Measurements from ENCODE around the gene CST5. TPM values are rescaled to one million over a fixed set of nuclear protein-coding genes. Genes with fewer than 3 reads are reported as not detected.

The CST5 gene
- total RNA-seq, 4 donors from 2014 or later, result 1.4 to 4.5 (median 3.7) TPM; not detected in 1

DNA sequence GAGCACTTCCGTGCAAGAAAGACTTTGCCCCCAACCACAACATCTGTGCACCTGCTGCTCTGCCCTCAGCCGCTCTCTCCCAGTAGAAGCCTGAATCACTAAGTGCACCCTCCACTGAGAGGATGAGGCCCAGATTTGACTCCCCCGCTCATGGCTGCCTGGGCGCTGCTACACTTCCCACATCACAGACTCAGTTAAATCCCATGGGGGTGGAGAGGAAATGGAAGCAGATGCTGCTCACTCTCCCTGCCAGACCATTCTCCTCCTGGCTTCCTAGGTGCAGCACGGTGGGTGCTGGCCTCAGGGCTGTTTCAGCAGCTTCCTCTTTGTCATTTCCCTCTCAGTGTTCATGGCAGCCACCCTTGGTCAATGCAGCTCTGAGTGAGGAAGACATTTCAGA lies 4.8 kb downstream of the CST5 start:
- intact Hi-C loops (cut with DNase I), result no loop called here
- H3K27me3 ChIP-seq, result no peaks in the 10 kb centered on the region

DNA sequence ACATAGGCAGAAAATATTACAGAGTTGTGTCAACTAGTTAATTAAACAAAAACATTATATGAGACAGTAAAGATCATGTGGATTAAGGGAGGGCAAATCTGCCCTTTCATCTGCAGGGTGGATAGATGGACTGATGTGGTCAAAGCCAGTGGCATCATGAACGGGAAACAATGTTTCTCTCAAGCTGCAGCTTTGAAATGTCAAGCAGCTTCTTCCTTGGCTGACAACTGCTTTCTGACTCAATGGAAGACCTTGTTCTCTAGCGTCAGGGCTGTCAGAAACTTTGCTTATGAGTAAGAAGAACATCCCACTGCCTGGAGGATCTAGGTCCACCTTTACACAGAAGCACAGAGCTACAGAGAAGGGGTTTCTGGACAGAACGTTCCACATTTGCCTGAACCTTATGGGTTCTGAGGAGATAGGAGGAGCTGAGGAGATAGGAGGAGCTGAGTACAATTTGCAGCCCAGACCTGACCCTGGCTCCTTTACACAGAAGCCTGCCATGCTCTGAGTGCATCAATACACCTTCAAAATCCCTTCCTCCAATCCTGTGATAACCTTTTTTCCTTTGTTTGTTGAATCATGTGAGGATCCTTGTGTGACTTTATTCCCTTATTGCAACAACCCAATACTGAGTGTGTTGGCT lies 6.1 kb downstream of the CST5 start:
- H3K27ac ChIP-seq (replicated peaks in 1 of 4), result peak overlapping the region; percentile 69 to 84 (median 84)
- peak; percentile 86 for DNase-seq (ENCODE audit: extremely low spot score)
- 24% methylated on average over 2 of the region's 3 CpGs for WGBS
- H3K36me3 ChIP-seq, result no peaks in the 10 kb centered on the region
- no peaks in the 10 kb centered on the region for H3K27me3 ChIP-seq
- H3K9me3 ChIP-seq, result no peaks in the 10 kb centered on the region
- H3K4me1 ChIP-seq, result peaks cover 0 to 83% (median 72%) of the 10 kb centered on the region in 4 donors
- TF ChIP-seq EP300 (IDR thresholded peaks at IDR 0.05) (peak; percentile 32), POLR2AphosphoS5 (IDR thresholded peaks at IDR 0.05) (peak; percentile 69 to 73), POLR2A (IDR thresholded peaks at IDR 0.05; ENCODE audit: low read depth) (no peak)
- H3K4me3 ChIP-seq, result no peak overlapping the region
- intact Hi-C loops (cut with DNase I), result no loop called here

More for the DNA sequence above, 4.8 kb downstream of the CST5 start:
- H3K4me3 ChIP-seq, result no peak overlapping the region
- 76% methylated on average over 5 of the region's 5 CpGs for WGBS
- no peaks in the 10 kb centered on the region for H3K9me3 ChIP-seq
- DNase-seq (ENCODE audit: extremely low spot score), result no peak
- no peak for TF ChIP-seq CTCF (IDR thresholded peaks at IDR 0.05)
- no peak for TF ChIP-seq POLR2A (IDR thresholded peaks at IDR 0.05; ENCODE audit: low read depth)
- TF ChIP-seq POLR2AphosphoS5 (IDR thresholded peaks at IDR 0.05), result no peak
- no peak for TF ChIP-seq EP300 (IDR thresholded peaks at IDR 0.05)
- H3K4me1 ChIP-seq, result peaks cover 0 to 95% (median 85%) of the 10 kb centered on the region in 4 donors
- no peaks in the 10 kb centered on the region for H3K36me3 ChIP-seq
- H3K27ac ChIP-seq (replicated peaks in 1 of 4), result peak overlapping the region; percentile 69 to 84 (median 84)

- Histone ChIP-seq H3K27me3 (no peaks in the 10 kb centered on the region), H3K36me3 (no peaks in the 10 kb centered on the region), H3K9me3 (no peaks in the 10 kb centered on the region), H3K4me3 (no peak overlapping the region), H3K27ac (replicated peaks in 1 of 4) (peak overlapping the region in 3 of 4 donors; percentile 69 to 84 (median 84)), H3K4me1 (peaks cover 0 to 68% (median 61%) of the 10 kb centered on the region in 4 donors)
- WGBS, result 90% methylated on average over 1 of the region's 1 CpG
- DNase-seq (ENCODE audit: extremely low spot score), result no peak
- intact Hi-C loops (cut with DNase I), result no loop called here
- TF ChIP-seq POLR2AphosphoS5 (IDR thresholded peaks at IDR 0.05) (no peak), POLR2A (IDR thresholded peaks at IDR 0.05; ENCODE audit: low read depth) (no peak), EP300 (IDR thresholded peaks at IDR 0.05) (no peak), CTCF (IDR thresholded peaks at IDR 0.05) (no peak)
Observed at GRCh38 chr20:23872065-23872464, 7.5 kb downstream of the CST5 start.

DNA sequence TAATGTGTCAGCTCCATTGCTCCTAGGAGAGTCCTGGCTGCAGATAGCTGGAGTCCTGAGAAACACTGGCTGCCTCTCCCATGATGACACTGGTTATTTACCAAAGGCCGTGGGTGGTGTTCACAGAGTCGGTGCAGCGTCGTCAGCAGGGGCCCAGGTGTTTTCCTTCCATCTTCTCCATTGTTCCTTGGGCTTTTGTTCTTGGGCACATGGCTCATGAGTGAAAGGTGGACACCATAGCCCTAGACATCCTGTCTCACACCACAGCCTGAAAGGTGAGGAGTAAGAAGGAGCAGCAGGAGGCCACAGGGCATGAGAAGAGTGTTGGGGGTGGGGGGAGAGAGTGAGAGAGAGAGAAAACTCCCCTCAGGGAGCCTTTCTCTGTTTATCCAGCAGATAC lies 9.1 kb downstream of the CST5 start:
- Histone ChIP-seq H3K9me3 (no peaks in the 10 kb centered on the region), H3K4me3 (no peak overlapping the region), H3K4me1 (peaks cover 0 to 52% (median 45%) of the 10 kb centered on the region in 4 donors), H3K27ac (replicated peaks in 1 of 4) (peak overlapping the region in 3 of 4 donors; percentile 6 to 31 (median 28)), H3K36me3 (no peaks in the 10 kb centered on the region), H3K27me3 (no peaks in the 10 kb centered on the region)
- 20% methylated on average over 4 of the region's 4 CpGs for WGBS
- intact Hi-C loops (cut with DNase I), result no loop called here
- peak; percentile 82 for DNase-seq (ENCODE audit: extremely low spot score)
- TF ChIP-seq EP300 (IDR thresholded peaks at IDR 0.05) (no peak), POLR2A (IDR thresholded peaks at IDR 0.05; ENCODE audit: low read depth) (no peak), CTCF (IDR thresholded peaks at IDR 0.05) (no peak), POLR2AphosphoS5 (IDR thresholded peaks at IDR 0.05) (no peak)

DNA sequence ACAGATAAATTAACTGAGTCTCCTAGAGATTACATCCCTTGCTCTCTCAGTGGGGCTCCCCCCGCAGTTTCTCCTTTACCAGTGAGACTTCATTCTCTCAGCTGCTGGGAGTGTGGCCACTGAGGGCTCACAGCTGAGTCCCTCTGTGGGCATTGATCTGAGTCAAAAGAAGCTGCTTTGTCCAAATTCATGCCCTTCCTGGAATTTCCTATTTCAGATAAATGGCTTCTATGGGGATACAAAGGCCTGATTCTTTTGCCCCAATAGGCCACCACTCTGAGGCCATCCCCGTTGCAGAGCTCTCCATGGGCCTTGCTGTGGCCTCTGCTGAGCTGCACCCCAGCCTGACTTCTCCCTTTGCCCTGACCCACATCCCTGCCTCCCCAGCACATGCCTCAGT lies 10.0 kb downstream of the CST5 start:
- no peak for DNase-seq (ENCODE audit: extremely low spot score)
- Histone ChIP-seq H3K4me3 (no peak overlapping the region), H3K9me3 (no peaks in the 10 kb centered on the region), H3K27ac (replicated peaks in 1 of 4) (no peak overlapping the region), H3K36me3 (no peaks in the 10 kb centered on the region), H3K27me3 (no peaks in the 10 kb centered on the region), H3K4me1 (peaks cover 0 to 43% (median 36%) of the 10 kb centered on the region in 4 donors)
- WGBS, result 89% methylated on average over 2 of the region's 2 CpGs
- TF ChIP-seq POLR2A (IDR thresholded peaks at IDR 0.05; ENCODE audit: low read depth) (no peak), CTCF (IDR thresholded peaks at IDR 0.05) (no peak), EP300 (IDR thresholded peaks at IDR 0.05) (no peak), POLR2AphosphoS5 (IDR thresholded peaks at IDR 0.05) (no peak)
- intact Hi-C loops (cut with DNase I), result no loop called here
